UCSD-AML1 (cell line): ENCODE data around the gene SBDS.
"Not testable (repeated sequence)": the region's sequence is repeated elsewhere in the genome, so short reads cannot be mapped to it uniquely, and the experiment has no call there.

ENCODE experiments used
- DNase-seq: peaks from one replicate; lab custom pipeline; 2025; ENCODE audit not compliant: unreplicated experiment; lab: John Stamatoyannopoulos, UW

The SBDS gene

DNA sequence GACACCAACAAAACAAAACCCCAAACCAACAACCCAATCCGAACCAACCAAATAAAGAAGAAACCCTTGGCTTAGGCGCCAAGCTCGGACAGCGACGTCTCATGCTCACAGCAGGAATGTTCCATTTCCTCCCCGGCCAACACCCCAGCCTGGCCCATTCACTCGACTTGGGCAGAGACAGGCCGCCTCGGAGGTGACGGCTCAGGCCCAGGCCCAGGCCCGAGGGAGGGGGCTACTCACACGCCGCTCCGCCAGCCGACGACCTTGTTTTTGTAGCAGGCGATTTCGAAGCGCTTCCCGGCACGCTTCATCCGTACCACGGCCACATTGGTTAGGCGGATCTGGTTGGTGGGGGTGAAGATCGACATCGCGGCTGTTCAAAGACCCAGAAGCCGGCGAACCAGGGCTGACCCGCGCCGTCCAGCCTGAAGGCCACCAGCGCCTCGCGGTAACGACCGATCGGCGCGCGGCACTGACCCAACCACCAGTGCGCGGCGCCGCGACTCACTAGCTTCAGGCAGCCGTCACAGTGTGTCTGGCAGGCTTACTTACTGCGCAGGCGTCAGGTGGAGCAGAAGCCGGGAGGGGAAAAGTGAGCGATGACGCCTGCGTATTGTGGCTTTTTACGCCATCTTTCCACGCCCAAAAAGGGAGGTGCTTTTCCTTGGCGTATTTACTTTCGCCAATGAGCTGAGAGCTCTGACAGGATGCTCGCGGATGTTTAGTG lies at the start of gene SBDS:
Gene SBDS, minus strand, starts transcription at position 537 of the 727 bp plus-strand sequence. Its CDS starts 169 bp downstream, at position 368.
- peak; percentile 85 for DNase-seq

DNA sequence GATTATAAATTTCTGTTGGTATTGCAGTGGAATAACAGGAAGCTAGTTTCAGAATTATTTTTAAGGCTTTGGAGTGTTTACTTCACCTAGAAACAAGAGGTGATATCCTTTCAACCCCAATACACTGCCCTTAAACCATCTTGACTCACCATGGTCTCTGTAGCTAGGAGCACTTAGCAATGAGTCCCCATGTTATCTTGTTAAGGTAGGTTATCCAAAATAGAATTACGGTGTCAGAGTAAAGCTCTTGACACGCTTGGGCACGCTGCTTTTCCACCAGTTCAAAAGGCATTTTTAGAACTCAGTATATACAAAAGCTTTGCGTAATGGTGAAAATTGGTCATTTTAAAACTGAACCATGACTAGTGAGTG lies 48.2 kb upstream of the SBDS start:
- not testable (repeated sequence) for DNase-seq

DNA sequence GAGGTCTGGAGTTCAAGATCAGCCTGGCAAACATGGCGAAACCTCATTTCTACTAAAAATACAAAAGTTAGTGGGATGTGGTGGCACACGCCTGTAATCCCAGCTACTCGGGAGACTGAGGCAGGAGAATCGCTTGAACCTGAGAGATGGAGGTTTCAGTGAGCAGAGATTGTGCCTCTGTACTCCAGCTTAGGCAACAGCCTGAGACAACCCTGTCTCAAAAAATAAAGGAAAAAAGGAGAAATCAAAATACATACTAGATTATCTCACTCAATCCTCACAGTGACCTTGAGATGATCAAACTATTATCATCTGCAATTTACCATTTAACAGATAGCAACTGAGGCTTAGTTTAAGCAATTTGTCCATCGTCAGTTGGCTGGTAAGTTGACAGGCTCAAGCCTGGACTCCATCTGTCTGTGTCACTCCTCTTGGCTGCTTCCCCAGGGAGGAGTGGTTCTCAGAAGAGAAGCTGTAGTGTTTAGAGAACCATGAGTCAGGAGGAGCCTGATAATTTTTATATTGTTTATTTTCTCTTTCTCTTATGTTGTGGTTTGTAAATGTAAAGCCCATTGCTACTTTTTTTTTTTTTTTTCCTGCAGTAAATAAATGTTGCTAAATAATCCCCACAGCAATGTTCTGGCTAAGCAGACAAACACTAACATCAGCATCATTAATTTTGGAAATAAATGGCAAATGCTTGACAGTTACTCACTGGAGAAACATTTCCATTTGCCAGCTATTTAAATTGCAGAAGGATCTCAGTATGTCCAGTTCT lies 47.6 kb upstream of the SBDS start:
- not testable (repeated sequence) for DNase-seq

DNA sequence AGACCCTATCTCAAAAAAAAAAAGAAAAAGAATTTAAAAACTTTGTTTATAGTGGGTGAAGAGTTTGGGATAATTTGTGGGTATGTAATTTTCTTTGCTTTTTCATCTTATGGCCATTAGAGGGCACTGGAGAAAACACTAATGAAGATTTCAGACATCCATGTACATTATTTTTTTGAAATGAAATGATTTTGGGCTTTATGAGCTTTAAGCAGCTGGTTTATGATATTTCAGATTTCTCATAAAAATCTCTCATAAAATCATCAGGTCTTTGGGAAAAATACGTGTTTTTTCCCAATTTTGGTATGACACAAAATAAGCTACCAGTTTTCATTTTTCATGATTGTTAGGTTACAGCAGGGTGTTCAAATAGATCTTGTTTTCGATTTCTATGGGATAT lies 45.4 kb upstream of the SBDS start:
- DNase-seq: not testable (repeated sequence)

DNA sequence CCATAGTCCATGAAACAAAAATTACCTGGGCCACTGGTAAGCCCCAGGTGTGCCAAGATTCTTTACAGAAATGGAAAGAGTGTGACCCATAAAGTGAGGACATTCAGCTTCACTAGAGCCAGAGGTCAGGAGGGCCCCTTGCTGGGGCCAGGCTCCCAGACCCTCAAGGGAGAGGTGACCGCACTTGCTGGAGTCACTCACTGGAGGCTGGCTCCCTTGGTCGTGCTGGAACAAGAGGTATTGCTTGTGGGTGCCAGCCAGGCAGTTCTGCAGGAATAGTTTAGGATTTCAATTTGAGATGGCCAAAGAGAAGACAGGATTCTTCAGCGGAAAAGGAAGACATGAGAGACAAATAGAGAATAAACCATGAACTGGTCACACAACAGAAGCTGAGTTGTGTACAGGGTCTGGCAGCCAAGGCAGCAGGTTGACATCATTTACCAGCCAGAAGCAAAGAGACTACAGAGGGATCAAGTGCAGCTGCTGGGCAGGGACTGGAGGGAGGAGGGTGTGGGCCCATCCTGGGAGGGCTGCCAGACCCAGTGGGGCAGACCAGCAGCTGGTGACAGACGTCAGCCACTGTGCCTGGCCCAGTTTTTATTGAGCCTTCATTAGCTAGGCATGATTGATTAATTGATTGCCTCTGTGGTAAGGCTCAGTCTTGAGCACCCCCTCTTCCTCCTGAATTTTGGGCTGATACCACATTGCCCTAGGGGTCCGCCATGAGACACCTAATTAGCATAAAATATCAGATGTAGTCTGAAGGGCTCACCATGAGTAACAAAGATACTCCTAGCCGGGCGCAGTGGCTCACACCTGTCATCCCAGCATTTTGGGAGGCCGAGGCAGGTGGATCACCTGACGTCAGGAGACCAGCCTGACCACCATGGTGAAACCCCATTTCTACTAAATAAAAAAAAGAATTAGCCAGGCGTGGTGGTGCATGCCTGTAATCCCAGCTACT lies 41.3 kb upstream of the SBDS start:
- DNase-seq: not testable (repeated sequence)

DNA sequence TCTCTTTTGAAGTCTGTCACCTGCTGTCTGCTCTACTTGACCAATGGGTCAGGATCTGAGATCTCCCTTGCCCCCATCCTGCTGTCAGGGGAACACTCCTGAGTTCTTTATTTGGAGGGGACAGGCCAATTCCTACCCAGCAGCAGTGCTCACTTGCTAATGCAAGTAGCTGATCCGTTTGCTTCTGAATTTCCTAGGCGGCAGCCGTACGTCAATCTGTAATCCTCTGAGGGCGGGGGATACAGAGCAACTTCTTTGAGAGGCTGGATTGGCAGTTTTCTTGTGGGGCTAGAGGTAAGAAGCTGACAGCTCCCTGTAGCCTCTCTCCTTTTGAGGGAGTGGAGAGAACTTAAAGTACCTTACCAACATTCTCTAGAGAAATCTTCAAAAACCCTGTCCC lies 37.9 kb upstream of the SBDS start:
- no peak for DNase-seq

DNA sequence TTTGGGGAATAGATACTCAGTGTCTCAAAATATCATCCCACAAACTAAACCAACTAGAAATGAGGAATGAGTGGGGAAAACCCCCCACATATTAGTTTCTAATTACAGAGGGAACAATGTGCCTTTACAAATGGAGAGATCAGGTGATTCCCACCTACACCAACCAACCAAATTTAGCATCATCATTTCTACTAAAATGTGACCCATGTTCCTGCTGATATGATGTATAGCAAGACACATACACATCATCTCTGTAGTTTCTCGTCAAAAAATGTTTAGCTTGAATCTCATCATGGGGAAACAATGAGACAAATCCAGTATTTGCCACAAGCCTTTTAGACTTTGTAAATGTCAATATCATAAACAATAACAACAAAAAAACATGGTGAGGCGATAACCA lies 36.3 kb upstream of the SBDS start:
- not testable (repeated sequence) for DNase-seq

DNA sequence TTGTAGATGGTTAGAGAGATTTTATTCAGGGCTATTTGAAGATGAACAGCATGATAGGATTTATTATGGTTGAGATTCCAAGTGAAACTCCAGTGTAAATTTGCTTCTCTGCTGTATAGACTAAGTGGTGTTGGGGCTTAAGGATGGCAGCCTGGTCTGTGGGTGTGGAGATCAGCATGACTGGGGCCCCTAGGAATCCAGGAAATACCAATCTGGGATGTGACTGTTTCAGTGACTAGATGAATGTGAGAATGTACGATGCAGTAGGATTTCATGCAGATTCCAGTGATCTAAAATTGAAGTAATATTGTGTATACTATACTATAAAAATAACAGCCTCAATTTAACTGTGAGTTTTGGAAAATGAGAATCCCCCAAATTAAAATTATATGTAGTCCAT lies 30.1 kb upstream of the SBDS start:
- not testable (repeated sequence) for DNase-seq

DNA sequence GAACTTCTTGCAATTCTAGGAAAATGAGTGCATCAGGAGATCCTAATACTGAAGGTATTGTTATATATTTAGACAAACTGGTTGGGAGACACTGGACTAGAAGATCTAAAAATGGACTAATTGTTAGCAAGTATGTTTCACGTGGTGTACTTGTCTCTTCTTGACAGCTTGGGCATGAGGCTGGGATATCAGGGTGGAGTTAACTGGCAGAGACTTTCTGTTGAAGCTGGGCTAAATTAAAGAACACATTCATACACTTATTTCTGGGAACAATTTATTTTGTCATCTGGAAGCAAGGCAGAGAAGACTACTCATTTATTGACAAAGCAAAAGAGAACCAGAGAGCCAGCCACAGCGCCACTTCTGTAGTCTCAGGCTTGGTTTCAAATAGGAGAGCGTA lies 27.1 kb upstream of the SBDS start:
- DNase-seq: no peak

DNA sequence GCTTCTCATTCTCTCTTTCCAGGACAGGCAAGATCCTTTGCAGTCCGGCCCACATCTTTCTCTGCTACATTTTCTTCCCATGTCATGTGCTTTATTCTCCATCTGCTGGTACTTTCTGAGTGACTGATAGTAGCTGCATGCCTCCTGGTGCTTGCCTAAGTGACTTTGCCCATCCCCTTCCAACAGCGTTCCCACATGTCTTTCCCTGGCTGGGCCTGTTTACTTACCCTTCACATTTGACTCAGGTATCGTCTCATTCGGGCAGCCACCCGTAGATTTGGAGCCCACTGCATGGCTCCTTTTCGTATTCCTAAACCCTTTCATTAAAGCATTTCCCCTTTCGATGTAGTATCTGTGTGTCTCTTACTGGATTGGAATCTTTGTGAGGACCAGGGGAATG lies 25.9 kb upstream of the SBDS start:
- DNase-seq: no peak

DNA sequence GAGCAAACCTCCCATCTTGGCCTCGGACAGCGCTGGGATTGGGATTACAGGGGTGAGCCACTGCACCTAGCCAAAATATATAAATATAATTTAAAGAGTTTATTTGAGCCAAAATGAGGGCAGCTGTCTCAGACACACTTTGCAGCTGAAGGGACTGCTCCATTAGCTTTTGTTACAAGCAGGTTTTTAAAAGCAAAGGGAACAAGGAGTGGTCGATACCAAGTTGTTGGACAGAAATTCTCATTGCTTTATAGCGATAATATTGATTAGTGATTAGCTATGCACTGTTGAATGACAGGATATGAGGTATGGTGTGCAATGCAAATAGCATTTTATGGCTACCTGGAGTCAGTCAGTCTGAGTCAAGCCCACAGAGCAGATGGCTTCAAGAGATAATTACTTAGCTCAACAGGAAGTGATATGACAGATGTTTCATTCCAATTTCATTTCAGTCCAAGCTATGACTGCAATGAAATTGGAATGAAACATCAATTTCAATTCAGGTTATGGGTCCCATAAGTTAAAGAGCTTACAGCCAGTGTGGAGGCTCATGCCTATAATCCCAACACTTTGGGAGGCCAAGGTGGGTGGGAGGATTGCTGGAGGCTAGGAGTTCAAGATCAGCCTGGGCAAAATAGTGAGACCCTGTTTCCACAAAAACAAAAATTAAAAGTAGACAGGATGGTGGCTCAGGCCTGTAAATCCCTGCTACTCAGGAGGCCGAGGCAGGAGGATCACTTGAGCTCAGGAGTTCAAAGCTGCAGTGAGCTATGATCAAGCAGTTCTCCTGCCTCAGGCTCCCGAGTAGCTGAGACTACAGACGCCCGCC lies 24.4 kb upstream of the SBDS start:
- DNase-seq: no peak

DNA sequence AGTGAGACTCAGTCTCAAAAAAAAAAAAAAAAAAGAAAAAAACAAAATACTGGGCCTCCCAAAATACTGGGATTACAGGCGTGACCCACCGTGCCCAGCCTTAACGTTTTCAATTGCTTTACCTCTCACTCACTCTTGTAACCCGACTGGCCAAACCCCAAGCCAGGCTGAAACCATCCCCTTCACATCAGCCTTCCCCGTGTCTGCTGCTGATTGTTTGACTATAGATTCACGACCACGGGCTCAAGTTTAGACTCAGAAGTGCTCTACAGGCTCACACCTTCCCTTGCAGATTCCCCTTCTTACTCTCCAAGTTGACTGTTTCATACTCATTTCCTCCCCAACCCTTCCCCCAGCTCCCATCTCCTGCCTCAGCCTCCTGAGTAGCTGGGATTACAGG lies 23.6 kb upstream of the SBDS start:
- no peak for DNase-seq

DNA sequence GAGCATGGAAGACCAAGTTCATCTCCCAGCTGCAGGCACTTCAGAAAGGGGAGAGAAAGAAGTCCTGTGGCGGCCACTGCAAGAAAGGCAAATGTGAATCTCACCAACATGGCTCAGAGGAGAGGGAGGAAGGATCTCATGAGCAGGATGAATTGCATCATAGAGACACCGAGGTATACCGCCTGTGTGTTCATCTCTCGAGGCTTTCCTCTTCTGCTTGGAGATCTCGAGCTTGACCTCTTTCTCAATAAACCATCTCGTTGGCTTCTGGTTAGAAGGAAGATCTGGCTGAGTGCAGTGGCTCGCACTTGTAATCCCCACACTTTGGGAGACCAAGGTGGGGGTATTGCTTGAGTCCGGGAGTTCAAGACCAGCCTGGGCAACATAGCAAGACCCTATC lies 22.6 kb upstream of the SBDS start:
- not testable (repeated sequence) for DNase-seq

DNA sequence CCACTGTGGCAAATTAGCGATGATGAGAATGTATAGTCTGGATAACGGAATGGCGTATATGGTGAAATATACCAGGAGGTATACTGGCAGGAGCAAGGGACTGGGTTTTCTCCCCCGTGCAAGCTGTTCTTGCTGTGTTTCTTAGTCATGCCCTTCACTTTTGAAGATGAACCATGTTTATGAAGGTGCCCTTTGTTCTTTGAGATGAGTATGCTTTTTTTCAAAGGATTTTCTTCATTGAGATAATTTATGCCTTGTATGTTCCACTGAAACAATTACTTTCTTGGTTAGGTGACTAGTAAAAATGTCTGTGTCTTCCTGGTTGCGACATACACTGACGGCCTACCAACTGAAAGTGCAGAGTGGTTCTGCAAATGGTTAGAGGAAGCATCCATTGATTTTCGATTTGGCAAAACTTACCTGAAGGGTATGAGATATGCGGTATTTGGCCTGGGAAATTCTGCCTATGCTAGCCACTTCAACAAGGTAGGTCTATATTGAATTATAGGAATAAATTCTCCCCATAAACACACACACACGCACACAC lies 18.8 kb upstream of the SBDS start:
- not testable (repeated sequence) for DNase-seq

DNA sequence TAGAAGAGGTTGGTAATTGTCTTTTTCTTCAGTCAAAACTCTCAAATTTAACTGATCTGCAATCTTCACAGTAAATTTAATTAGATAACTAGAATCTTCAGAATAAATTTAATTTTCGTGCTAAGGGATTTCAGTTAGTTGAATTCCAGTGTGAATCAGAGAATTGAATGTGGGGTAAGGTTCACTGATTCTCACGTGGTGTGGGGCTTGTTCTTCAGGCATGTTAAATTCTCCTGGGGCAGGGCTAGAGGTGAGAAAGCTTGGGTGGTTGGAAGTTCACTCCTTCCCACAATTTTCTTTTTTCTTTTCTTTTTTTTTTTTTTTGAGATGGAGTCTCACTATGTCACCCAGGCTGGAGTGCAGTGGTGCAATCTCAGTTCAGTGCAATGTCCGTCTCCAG lies 14.3 kb upstream of the SBDS start:
- not testable (repeated sequence) for DNase-seq

DNA sequence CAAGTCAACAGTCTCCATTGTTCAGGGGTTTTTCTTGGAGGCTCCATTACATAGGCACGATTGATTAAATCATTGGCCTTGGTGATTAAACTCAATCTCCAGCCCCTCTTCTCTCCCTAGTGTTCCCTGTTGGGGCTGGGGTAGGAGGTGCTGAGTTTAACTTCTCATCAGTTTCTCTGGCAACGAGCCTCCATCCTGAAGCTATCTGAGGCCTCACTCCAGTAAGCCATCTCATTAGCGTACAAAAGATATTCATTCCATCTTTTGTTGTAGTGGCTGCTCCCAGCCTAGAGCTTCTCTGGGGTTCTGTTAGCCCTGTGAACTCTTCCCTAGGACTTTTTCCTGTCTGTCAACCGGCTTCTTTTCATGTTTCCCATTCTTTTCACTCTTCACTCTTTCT lies 12.9 kb upstream of the SBDS start:
- DNase-seq: no peak

DNA sequence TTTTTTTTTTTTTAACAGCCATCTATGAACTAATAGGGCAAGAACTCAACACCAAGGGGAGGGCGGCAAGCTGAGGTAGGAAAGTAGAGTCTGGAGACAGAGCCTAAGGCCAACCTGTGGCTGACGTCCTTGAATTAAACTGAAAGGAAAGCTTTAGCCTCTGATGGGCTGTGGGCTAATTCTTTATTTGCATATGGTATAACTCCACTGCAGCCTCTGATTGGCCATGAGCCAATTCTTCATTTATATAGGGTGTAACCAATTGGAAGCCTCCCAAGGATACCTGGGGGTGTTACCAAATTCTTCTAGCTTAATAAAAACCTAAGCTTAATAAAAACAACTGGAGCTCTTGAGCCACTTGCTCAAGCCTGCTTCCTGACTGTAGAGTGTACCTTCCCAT lies 11.6 kb upstream of the SBDS start:
- DNase-seq: no peak

DNA sequence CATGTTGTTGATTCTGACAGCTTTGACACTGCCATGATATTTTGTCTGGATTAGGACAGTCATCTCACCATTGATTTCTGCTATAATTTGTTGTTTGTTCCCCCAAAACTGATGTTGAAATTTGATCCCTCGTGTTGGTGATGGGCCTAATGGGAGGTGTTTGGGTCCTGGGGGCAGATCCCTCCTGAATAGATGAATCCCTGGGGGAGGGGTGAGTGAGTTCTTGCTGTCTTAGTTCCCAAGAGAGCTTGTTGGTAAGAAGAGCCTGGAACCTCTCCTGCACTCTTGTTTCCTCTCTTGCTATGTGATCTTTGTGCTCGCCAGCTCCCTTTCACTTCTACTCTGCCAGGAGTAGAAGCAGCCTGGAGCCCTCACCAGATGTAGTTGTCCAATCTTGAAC lies 8.8 kb upstream of the SBDS start:
- DNase-seq: not testable (repeated sequence)

DNA sequence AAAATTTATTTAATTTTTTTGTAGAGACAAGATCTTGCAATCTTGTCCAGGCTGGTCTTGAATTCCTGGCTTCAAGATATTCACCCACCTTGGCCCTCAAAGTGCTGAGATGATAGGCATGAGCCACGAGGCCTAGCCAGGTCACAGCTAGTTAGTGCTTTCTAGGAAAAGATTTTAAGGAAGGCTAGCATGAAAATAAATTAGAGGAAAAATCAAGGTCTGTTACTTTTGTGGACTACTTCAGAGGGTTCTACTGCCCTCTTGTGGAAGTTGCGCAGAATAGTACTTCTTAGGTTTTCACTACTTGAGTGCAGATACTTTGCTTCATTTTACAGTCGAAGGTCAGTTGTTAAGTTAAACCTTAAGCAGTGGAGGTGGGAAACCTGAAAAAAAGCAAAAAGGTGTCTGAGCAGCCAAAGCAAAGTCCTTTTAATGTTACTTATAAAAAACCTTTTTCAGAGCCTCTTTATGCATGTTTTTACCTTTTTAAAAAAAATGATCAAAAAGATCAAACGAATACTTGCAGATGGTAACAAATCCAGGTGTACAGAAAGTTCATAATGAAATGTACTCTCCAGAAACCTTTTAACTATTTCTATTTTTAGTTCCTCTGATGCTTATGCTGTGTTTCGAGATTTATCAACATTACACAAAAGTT lies 5.3 kb upstream of the SBDS start:
- not testable (repeated sequence) for DNase-seq
